Skeletal muscle satellite cell (primary cell): ENCODE measurements around the gene TCAIM.
"Not testable (repeated sequence)": the region's sequence is repeated elsewhere in the genome, so short reads cannot be mapped to it uniquely, and the experiment has no call there.

Source experiments
- H3K27me3 ChIP-seq: 2 replicates; pipeline ENCODE4 v1.7.0; 2013; ENCODE audit warnings: low read length; ENCODE audit not compliant: control insufficient read depth, insufficient read depth
- H3K36me3 ChIP-seq: 2 replicates; pipeline ENCODE4 v1.7.0; 2013; ENCODE audit warnings: mild to moderate bottlenecking, control low read depth, low read length; ENCODE audit not compliant: insufficient read depth
- H3K4me1 ChIP-seq: 2 replicates; pipeline ENCODE4 v1.7.0; 2013; ENCODE audit warnings: low read length; ENCODE audit not compliant: control insufficient read depth, insufficient read depth
- H3K4me2 ChIP-seq: 2 replicates; pipeline ENCODE4 v1.7.0; 2013; ENCODE audit warnings: mild to moderate bottlenecking, low read length
- H3K4me3 ChIP-seq: 2 replicates; pipeline ENCODE4 v1.7.0; 2013; ENCODE audit warnings: low read length
- H3K9ac ChIP-seq: 2 replicates; pipeline ENCODE4 v1.7.0; 2013; ENCODE audit warnings: mild to moderate bottlenecking, low read depth, low read length, moderate library complexity
- H3K9me3 ChIP-seq: replicated peaks from 2 replicates; pipeline ENCODE4 v1.7.0; 2013; ENCODE audit warnings: mild to moderate bottlenecking, control low read depth, low read length

Gene TCAIM

GRCh38 chr3:44398271-44398670, 59.7 kb downstream of the TCAIM start:
- not testable (repeated sequence) for H3K27me3 ChIP-seq, H3K9me3 ChIP-seq, H3K4me2 ChIP-seq, H3K4me3 ChIP-seq, H3K9ac ChIP-seq, H3K4me1 ChIP-seq, H3K36me3 ChIP-seq

- Histone ChIP-seq H3K9me3 (no peaks in the 10 kb centered on the region), H3K27me3 (no peaks in the 10 kb centered on the region), H3K4me2 (no peak overlapping the region), H3K4me3 (no peak overlapping the region), H3K36me3 (peaks cover 3% of the 10 kb centered on the region), H3K9ac (no peak overlapping the region), H3K4me1 (no peaks in the 10 kb centered on the region)
These were observed 60.3 kb downstream of the TCAIM start for GRCh38 chr3:44398853-44399252.

GRCh38 chr3:44400771-44401170, 62.2 kb downstream of the TCAIM start:
- no peak overlapping the region for H3K4me3 ChIP-seq
- no peak overlapping the region for H3K4me2 ChIP-seq
- H3K9ac ChIP-seq = no peak overlapping the region
- H3K9me3 ChIP-seq = no peaks in the 10 kb centered on the region
- no peaks in the 10 kb centered on the region for H3K27me3 ChIP-seq
- H3K4me1 ChIP-seq = no peaks in the 10 kb centered on the region
- H3K36me3 ChIP-seq = peaks cover 3% of the 10 kb centered on the region

DNA sequence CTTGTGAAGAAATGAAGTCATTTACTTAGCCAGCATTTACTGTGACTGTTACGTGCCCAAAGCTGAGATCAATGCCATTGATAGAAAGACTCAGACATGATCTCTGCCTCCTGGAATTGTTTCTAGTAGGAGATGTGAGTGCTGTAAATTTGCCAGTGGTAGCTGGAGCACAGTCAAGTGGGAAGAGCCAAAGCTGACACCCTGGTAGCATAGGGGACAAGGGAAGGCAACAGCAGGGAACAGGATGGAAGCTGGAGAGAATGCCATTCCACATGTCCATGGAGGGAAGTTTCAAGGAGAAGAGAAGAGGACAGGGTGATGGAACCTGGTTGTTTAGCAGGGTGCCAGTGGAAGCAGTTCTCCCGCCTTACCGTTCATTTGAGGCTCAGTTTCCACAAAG, 64.0 kb downstream of the TCAIM start:
- Histone ChIP-seq H3K4me3 (no peak overlapping the region), H3K9ac (no peak overlapping the region), H3K4me1 (no peaks in the 10 kb centered on the region), H3K27me3 (no peaks in the 10 kb centered on the region), H3K9me3 (no peaks in the 10 kb centered on the region), H3K4me2 (no peak overlapping the region), H3K36me3 (peaks cover 3% of the 10 kb centered on the region)

DNA sequence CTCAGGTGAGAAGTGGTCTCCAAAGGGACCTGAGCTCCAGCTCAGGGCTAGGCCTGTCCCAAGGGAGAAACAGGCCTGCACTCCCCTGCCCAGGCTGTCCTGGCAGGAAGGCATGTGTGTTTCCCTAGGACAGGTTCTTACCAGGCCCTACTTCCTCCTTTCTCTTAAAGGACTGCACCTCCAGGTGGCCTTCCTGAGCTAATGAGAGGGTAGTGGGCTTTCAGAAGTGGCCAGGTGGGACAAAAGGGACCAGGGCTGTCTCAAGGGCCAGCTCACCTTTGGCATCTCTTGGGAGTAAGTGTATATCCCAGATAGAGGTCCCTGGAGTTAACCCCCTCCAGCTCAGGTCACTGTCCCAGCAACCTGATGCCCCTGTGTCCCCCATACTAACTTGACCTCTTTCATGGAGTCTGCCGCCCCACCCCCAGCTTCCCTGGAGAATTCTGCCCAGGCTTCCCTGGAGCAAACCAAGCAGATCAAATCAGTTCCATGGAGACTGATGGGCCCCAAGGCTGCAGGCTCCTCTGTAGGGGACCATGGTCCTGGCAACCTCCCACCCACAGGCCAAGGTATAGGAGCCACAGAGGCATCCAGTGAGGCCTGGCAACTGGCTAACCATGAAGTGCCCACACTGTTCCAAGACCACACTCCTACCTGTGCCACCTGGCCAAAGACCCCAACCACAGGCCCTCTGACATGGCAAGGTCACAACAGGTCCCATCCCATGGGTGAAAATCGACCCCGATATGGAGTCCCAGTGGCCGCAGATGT, 71.3 kb downstream of the TCAIM start:
- Histone ChIP-seq H3K27me3 (no peaks in the 10 kb centered on the region), H3K36me3 (peaks cover 3% of the 10 kb centered on the region), H3K4me1 (no peaks in the 10 kb centered on the region), H3K4me2 (no peak overlapping the region), H3K9ac (no peak overlapping the region), H3K4me3 (no peak overlapping the region), H3K9me3 (no peaks in the 10 kb centered on the region)

GRCh38 chr3:44411031-44411645, 72.6 kb downstream of the TCAIM start:
- Histone ChIP-seq H3K4me3 (no peak overlapping the region), H3K4me2 (no peak overlapping the region), H3K36me3 (peaks cover 3% of the 10 kb centered on the region), H3K9ac (no peak overlapping the region), H3K4me1 (no peaks in the 10 kb centered on the region), H3K9me3 (no peaks in the 10 kb centered on the region), H3K27me3 (no peaks in the 10 kb centered on the region)

DNA sequence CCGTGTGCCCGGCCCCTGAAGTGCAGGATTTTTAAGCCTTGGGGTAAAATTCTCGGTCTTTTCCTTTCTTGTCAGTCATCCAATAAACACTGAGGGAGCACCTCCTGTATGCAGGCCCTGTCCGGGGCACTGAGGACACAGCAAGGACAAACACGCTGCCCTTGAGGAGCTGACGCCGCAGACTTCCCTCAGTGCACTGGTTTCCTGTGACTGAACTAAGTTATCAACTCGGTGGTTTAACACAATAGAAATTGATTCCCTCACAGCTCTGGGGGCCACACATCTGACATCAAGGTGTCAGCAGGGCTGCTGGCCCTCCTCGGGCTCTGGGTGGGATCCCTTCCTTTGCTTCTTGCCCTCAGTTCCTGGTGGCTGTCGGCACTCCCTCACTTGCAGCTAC, 73.8 kb downstream of the TCAIM start:
- Histone ChIP-seq H3K36me3 (peaks cover 3% of the 10 kb centered on the region), H3K4me3 (no peak overlapping the region), H3K4me2 (no peak overlapping the region), H3K9me3 (no peaks in the 10 kb centered on the region), H3K9ac (no peak overlapping the region), H3K4me1 (no peaks in the 10 kb centered on the region), H3K27me3 (no peaks in the 10 kb centered on the region)

DNA sequence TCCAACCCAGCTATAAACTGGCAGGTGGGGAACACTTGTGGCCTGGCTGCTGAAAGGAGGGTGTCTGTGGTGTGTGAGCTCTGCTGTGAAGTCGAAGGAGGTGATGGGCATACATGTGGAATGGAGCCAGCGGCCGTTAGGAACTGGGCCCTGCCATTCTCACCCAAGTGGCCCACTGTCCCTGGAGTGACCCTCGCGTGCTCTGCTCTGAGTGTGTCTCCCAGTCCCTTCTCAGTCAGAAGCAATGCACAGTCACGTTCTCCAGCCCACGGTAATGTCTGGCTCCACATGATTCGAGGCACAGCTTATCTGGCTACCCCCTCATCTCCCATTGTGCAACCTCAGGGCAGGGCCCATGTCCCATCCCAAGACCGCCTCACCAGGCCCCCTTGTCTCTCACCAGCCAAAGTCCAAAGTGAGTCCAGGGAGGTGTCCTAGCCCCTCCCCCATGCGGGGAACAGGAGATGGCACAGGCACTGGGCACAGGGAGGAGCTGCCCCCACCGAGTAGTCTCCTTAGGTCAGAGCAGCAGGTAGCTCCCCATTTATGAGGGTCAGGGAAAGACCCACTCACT, 76.0 kb downstream of the TCAIM start:
- no peaks in the 10 kb centered on the region for H3K9me3 ChIP-seq
- no peak overlapping the region for H3K9ac ChIP-seq
- H3K27me3 ChIP-seq = no peaks in the 10 kb centered on the region
- no peak overlapping the region for H3K4me3 ChIP-seq
- peaks cover 3% of the 10 kb centered on the region for H3K36me3 ChIP-seq
- no peak overlapping the region for H3K4me2 ChIP-seq
- no peaks in the 10 kb centered on the region for H3K4me1 ChIP-seq

GRCh38 chr3:44415421-44415820, 76.9 kb downstream of the TCAIM start:
- Histone ChIP-seq H3K4me2 (no peak overlapping the region), H3K36me3 (no peaks in the 10 kb centered on the region), H3K4me1 (no peaks in the 10 kb centered on the region), H3K9ac (no peak overlapping the region), H3K27me3 (no peaks in the 10 kb centered on the region), H3K4me3 (no peak overlapping the region), H3K9me3 (no peaks in the 10 kb centered on the region)

- Histone ChIP-seq H3K9ac (no peak overlapping the region), H3K36me3 (no peaks in the 10 kb centered on the region), H3K27me3 (no peaks in the 10 kb centered on the region), H3K4me1 (no peaks in the 10 kb centered on the region), H3K4me3 (no peak overlapping the region), H3K9me3 (no peaks in the 10 kb centered on the region), H3K4me2 (no peak overlapping the region)
These were observed 77.8 kb downstream of the TCAIM start for GRCh38 chr3:44416031-44417030.

GRCh38 chr3:44418118-44418517, 79.6 kb downstream of the TCAIM start:
- not testable (repeated sequence) for H3K27me3 ChIP-seq, H3K9me3 ChIP-seq, H3K4me2 ChIP-seq, H3K36me3 ChIP-seq, H3K4me1 ChIP-seq, H3K4me3 ChIP-seq, H3K9ac ChIP-seq
